Ovary (tissue), 3 donors: ENCODE measurements around the gene CA9.

Experiments used
- CTCF ChIP-seq, 3 donors: fragments of 450-650 bp in 2 of 3; fragments of 200-600 bp in 1 of 3; IDR thresholded peaks; one replicate each; pipeline versions ENCODE4 v1.5.1 to v1.8.0; 2016 to 2022; ENCODE audit warnings: antibody characterized with exemption in 3 of 3, mild to moderate bottlenecking in 1 of 3
- POLR2A ChIP-seq: fragments of 450-650 bp; IDR thresholded peaks from one replicate; pipeline ENCODE4 v1.6.1; 2017; ENCODE audit warnings: antibody characterized with exemption, mild to moderate bottlenecking, moderate library complexity
- donor health status: DM: no; HTN: no; CAD: no.

GRCh38 chr9:35706951-35707350, 33.2 kb downstream of the CA9 start:
- no peak for TF ChIP-seq CTCF (IDR thresholded peaks at IDR 0.05)
- TF ChIP-seq POLR2A = no peak
